Upper lobe of left lung (tissue), 4 donors: ENCODE measurements around the gene DRD4.

Experiments
- POLR2A ChIP-seq, 4 donors: fragments of 450-650 bp; IDR thresholded peaks; one replicate each; pipeline ENCODE4 v1.5.1; 2016 to 2017; ENCODE audit warnings: antibody characterized with exemption in 4 of 4, mild to moderate bottlenecking in 2 of 4
- POLR2AphosphoS5 ChIP-seq, 2 donors: sonication (generic); formaldehyde crosslinking; IDR thresholded peaks; one replicate each; pipeline ENCODE4 v1.5.1; 2017; ENCODE audit warnings: antibody characterized with exemption in 2 of 2
- TF ChIP-seq, protein P1 (sequence below), 6 experiments: fragments of 450-650 bp in 4 of 6; fragments of 200-600 bp in 2 of 6; sonication (generic) in 2 of 6; IDR thresholded peaks; one replicate each; pipeline ENCODE4 v1.5.1; 2016 to 2019; ENCODE audit warnings: antibody characterized with exemption in 6 of 6

DNA sequence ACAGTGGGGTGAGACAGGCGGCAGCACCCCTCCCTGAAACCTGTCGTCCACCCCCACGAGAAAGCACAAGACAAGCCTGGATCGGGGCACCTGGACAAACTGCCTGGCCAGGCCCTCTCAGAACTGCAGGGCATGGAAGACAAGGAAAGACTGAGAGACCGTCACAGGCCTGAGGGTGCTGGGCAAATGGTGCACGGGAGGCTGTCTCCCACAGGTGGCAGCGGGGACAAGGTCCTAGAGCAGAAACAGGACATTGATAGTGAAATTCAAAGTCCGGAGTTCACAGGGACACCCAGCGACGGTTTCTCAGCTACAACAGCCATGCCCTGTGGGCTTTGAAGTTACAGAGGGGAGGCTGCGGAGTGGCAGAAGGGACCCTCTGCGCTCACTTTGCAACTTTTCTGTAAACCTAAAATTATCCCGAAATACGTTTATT lies 20.6 kb downstream of the DRD4 start:
- TF ChIP-seq, protein P1, sequence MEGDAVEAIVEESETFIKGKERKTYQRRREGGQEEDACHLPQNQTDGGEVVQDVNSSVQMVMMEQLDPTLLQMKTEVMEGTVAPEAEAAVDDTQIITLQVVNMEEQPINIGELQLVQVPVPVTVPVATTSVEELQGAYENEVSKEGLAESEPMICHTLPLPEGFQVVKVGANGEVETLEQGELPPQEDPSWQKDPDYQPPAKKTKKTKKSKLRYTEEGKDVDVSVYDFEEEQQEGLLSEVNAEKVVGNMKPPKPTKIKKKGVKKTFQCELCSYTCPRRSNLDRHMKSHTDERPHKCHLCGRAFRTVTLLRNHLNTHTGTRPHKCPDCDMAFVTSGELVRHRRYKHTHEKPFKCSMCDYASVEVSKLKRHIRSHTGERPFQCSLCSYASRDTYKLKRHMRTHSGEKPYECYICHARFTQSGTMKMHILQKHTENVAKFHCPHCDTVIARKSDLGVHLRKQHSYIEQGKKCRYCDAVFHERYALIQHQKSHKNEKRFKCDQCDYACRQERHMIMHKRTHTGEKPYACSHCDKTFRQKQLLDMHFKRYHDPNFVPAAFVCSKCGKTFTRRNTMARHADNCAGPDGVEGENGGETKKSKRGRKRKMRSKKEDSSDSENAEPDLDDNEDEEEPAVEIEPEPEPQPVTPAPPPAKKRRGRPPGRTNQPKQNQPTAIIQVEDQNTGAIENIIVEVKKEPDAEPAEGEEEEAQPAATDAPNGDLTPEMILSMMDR (IDR thresholded peaks at IDR 0.05), result no peak
- TF ChIP-seq POLR2A (IDR thresholded peaks at IDR 0.05), result no peak
- no peak for TF ChIP-seq POLR2AphosphoS5 (IDR thresholded peaks at IDR 0.05)
